NCI-H146 (cell line): ENCODE measurements around the gene TMEM14B.
A peak's percentile ranks its signal among the peaks of the same experiment; 100 is the strongest.
"Not testable (repeated sequence)": the region's sequence is repeated elsewhere in the genome, so short reads cannot be mapped to it uniquely, and the experiment has no call there.

Experiments
- DNase-seq: peaks from one replicate; lab custom pipeline; 2025; lab: John Stamatoyannopoulos, UW

The TMEM14B gene

GRCh38 chr6:10747251-10747972 lies at the start of gene TMEM14B:
Gene TMEM14B (plus strand): TSS chr6:10747805. CDS start chr6:10749246, 1,441 bp downstream.
- DNase-seq = peak; percentile 99

- DNase-seq = no peak
Measured at GRCh38 chr6:10713962-10714361, 33.6 kb upstream of the TMEM14B start.

- DNase-seq = no peak
Measured at GRCh38 chr6:10719296-10719963, 28.2 kb upstream of the TMEM14B start.

GRCh38 chr6:10719964-10720264 lies 27.7 kb upstream of the TMEM14B start:
- no peak for DNase-seq

GRCh38 chr6:10720265-10720959 lies 27.2 kb upstream of the TMEM14B start:
- no peak for DNase-seq

GRCh38 chr6:10720960-10721849 lies 26.4 kb upstream of the TMEM14B start:
- DNase-seq = not testable (repeated sequence)

- no peak for DNase-seq
Measured at GRCh38 chr6:10721850-10722569, 25.6 kb upstream of the TMEM14B start.

GRCh38 chr6:10722570-10722819 lies 25.1 kb upstream of the TMEM14B start:
- DNase-seq = no peak

GRCh38 chr6:10722820-10723566 lies 24.6 kb upstream of the TMEM14B start, which contains the start of gene TMEM14C:
Gene TMEM14C (plus strand): TSS chr6:10723070. CDS start chr6:10724614, 1,544 bp downstream.
- DNase-seq = peak; percentile 98

- DNase-seq = peak; percentile 34
Measured at GRCh38 chr6:10723567-10723881, 24.1 kb upstream of the TMEM14B start.

- no peak for DNase-seq
Measured at GRCh38 chr6:10725044-10725443, 22.6 kb upstream of the TMEM14B start.

GRCh38 chr6:10725716-10726115 lies 21.9 kb upstream of the TMEM14B start:
- DNase-seq = no peak

GRCh38 chr6:10730254-10730653 lies 17.4 kb upstream of the TMEM14B start:
- DNase-seq = no peak

- no peak for DNase-seq
Measured at GRCh38 chr6:10733151-10733715, 14.4 kb upstream of the TMEM14B start.

- no peak for DNase-seq
Measured at GRCh38 chr6:10733863-10734262, 13.7 kb upstream of the TMEM14B start.

GRCh38 chr6:10736731-10737130 lies 10.9 kb upstream of the TMEM14B start:
- no peak for DNase-seq

- DNase-seq = no peak
Measured at GRCh38 chr6:10740061-10740460, 7.5 kb upstream of the TMEM14B start.

GRCh38 chr6:10741643-10742042 lies 6.0 kb upstream of the TMEM14B start:
- not testable (repeated sequence) for DNase-seq

GRCh38 chr6:10742251-10742650 lies 5.4 kb upstream of the TMEM14B start:
- no peak for DNase-seq

- no peak for DNase-seq
Measured at GRCh38 chr6:10743515-10743914, 4.1 kb upstream of the TMEM14B start.

GRCh38 chr6:10745116-10745515 lies 2.5 kb upstream of the TMEM14B start:
- no peak for DNase-seq
